ENCODE data around the gene TKFC.
"Not testable (repeated sequence)": the region's sequence is repeated elsewhere in the genome, so short reads cannot be mapped to it uniquely, and the experiment has no call there.

The TKFC gene

GRCh38 chr11:61378713-61379313 lies 45.8 kb downstream of the TKFC start:
- Histone ChIP-seq H3K36me3 (ENCODE audit: control insufficient read depth, insufficient read depth, low read length) (no peaks in the 10 kb centered on the region), H3K27me3 (replicated peaks; ENCODE audit: control insufficient read depth, insufficient read depth, low read length, poor library complexity, severe bottlenecking) (no peaks in the 10 kb centered on the region), H3K4me1 (ENCODE audit: control insufficient read depth, insufficient read depth, low read length, poor library complexity, severe bottlenecking) (no peaks in the 10 kb centered on the region), H3K9me3 (ENCODE audit: control insufficient read depth, low read length) (no peaks in the 10 kb centered on the region), H3K4me3 (ENCODE audit: insufficient read depth, low read depth, low read length, poor library complexity, severe bottlenecking) (no peak overlapping the region), H3K27ac (ENCODE audit: insufficient read depth, low read length, poor library complexity, severe bottlenecking) (no peak overlapping the region)
- DNase-seq: no peak

GRCh38 chr11:61380884-61381283 lies 47.9 kb downstream of the TKFC start:
- DNase-seq: no peak
- Histone ChIP-seq H3K27ac (ENCODE audit: insufficient read depth, low read length, poor library complexity, severe bottlenecking) (no peak overlapping the region), H3K27me3 (replicated peaks; ENCODE audit: control insufficient read depth, insufficient read depth, low read length, poor library complexity, severe bottlenecking) (no peaks in the 10 kb centered on the region), H3K4me3 (ENCODE audit: insufficient read depth, low read depth, low read length, poor library complexity, severe bottlenecking) (no peak overlapping the region), H3K9me3 (ENCODE audit: control insufficient read depth, low read length) (no peaks in the 10 kb centered on the region), H3K4me1 (ENCODE audit: control insufficient read depth, insufficient read depth, low read length, poor library complexity, severe bottlenecking) (no peaks in the 10 kb centered on the region), H3K36me3 (ENCODE audit: control insufficient read depth, insufficient read depth, low read length) (no peaks in the 10 kb centered on the region)

- not testable (repeated sequence) for H3K4me1 ChIP-seq (ENCODE audit: control insufficient read depth, insufficient read depth, low read length, poor library complexity, severe bottlenecking); H3K9me3 ChIP-seq (ENCODE audit: control insufficient read depth, low read length); H3K36me3 ChIP-seq (ENCODE audit: control insufficient read depth, insufficient read depth, low read length); H3K27ac ChIP-seq (ENCODE audit: insufficient read depth, low read length, poor library complexity, severe bottlenecking); H3K27me3 ChIP-seq (replicated peaks; ENCODE audit: control insufficient read depth, insufficient read depth, low read length, poor library complexity, severe bottlenecking); H3K4me3 ChIP-seq (ENCODE audit: insufficient read depth, low read depth, low read length, poor library complexity, severe bottlenecking); DNase-seq
These were observed 50.8 kb downstream of the TKFC start for GRCh38 chr11:61383859-61384258.

DNA sequence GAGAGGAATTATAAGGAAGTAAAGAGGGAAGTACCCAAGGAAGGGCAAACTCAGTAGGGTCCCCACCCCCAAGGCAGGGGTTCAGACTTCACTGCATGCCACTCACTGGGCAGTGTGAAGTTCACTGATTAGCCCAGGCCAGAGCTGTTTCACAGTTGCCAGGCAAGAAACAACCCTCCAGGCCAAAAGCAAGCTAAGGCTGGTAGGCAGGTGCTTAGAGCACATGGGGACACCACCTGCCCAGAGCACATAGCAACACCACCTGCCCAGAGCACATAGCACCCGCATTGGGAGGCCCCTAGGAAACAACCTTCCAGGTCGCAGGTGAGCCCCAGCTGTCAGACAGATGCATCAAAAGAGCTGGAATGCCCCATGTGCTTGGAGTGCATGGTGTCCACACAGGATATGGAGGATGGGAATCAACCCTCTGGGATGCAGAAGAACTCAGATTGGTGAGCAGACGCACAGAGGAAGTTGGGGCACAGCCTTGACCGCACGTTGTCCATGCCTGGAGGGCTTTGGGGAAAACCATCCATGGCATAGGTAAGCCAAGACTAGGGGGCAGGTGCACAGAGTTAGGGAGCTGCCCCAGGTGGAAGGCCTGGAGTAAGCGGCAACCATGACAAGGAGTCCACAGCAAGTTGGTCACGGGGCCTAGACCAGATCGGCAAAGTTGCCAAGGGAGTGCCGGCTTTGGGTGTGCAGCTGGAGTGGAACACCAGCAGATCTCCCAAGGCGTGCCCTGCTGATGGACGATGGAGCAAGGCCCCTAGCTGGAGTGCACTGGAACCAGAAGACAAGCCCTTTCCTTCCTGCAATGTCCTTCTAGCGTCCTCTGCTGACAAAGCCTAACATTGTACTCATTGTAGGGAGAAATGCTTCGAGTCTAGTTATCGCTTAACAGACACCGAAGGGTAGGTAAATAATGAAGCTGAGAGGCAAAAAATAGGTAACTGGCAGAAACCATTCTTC lies 51.5 kb downstream of the TKFC start:
- no peak for DNase-seq
- Histone ChIP-seq H3K36me3 (ENCODE audit: control insufficient read depth, insufficient read depth, low read length) (no peaks in the 10 kb centered on the region), H3K27ac (ENCODE audit: insufficient read depth, low read length, poor library complexity, severe bottlenecking) (no peak overlapping the region), H3K27me3 (replicated peaks; ENCODE audit: control insufficient read depth, insufficient read depth, low read length, poor library complexity, severe bottlenecking) (no peaks in the 10 kb centered on the region), H3K4me1 (ENCODE audit: control insufficient read depth, insufficient read depth, low read length, poor library complexity, severe bottlenecking) (no peaks in the 10 kb centered on the region), H3K9me3 (ENCODE audit: control insufficient read depth, low read length) (no peaks in the 10 kb centered on the region), H3K4me3 (ENCODE audit: insufficient read depth, low read depth, low read length, poor library complexity, severe bottlenecking) (no peak overlapping the region)

DNA sequence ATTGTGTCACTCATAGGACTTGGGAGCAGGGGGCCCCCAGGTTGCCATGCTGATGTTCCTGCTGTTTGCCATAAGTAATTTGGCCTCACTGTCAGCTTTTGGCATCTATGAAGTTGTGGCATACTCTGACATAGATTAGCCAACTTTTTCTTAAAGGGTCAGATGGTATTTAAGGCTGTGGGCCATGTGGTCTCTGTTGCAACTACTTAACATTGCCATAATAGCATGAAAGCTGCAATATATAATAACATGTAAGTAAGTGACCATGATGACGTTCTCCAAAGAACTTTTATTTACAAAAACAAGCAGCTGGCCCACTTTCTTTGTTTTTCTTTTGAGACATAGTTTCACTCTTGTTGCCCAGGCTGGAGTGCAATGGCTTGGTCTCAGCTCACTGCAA lies 57.1 kb downstream of the TKFC start:
- peaks cover 9% of the 10 kb centered on the region for H3K4me1 ChIP-seq (ENCODE audit: control insufficient read depth, insufficient read depth, low read length, poor library complexity, severe bottlenecking)
- H3K9me3 ChIP-seq (ENCODE audit: control insufficient read depth, low read length): no peaks in the 10 kb centered on the region
- DNase-seq: no peak
- H3K4me3 ChIP-seq (ENCODE audit: insufficient read depth, low read depth, low read length, poor library complexity, severe bottlenecking): no peak overlapping the region
- H3K27me3 ChIP-seq (replicated peaks; ENCODE audit: control insufficient read depth, insufficient read depth, low read length, poor library complexity, severe bottlenecking): no peaks in the 10 kb centered on the region
- no peak overlapping the region for H3K27ac ChIP-seq (ENCODE audit: insufficient read depth, low read length, poor library complexity, severe bottlenecking)
- peaks cover 4% of the 10 kb centered on the region for H3K36me3 ChIP-seq (ENCODE audit: control insufficient read depth, insufficient read depth, low read length)

GRCh38 chr11:61392981-61393595 lies 60.1 kb downstream of the TKFC start:
- no peak for DNase-seq
- H3K9me3 ChIP-seq (ENCODE audit: control insufficient read depth, low read length): no peaks in the 10 kb centered on the region
- H3K4me3 ChIP-seq (ENCODE audit: insufficient read depth, low read depth, low read length, poor library complexity, severe bottlenecking): peak overlapping the region; percentile 54
- H3K4me1 ChIP-seq (ENCODE audit: control insufficient read depth, insufficient read depth, low read length, poor library complexity, severe bottlenecking): peaks cover 9% of the 10 kb centered on the region
- peaks cover 13% of the 10 kb centered on the region for H3K36me3 ChIP-seq (ENCODE audit: control insufficient read depth, insufficient read depth, low read length)
- peak overlapping the region; percentile 69 for H3K27ac ChIP-seq (ENCODE audit: insufficient read depth, low read length, poor library complexity, severe bottlenecking)
- H3K27me3 ChIP-seq (replicated peaks; ENCODE audit: control insufficient read depth, insufficient read depth, low read length, poor library complexity, severe bottlenecking): no peaks in the 10 kb centered on the region
